ENCODE measurements around the gene CELF2.
"Not testable (repeated sequence)": the region's sequence is repeated elsewhere in the genome, so short reads cannot be mapped to it uniquely, and the experiment has no call there.

The CELF2 gene

GRCh38 chr10:11178606-11179515 lies 161.2 kb downstream of the CELF2 start:
- no peak for TF ChIP-seq CTCF (IDR thresholded peaks at IDR 0.05; ENCODE audit: low read depth, low read length, missing control alignments)
- in situ Hi-C loops (cut with HindIII; ENCODE audit: low sequenced_read_pairs): no loop called here
- no peak for DNase-seq (ENCODE audit: low read depth)
- no peak overlapping the region for H3K4me3 ChIP-seq (ENCODE audit: low read depth, low read length)

DNA sequence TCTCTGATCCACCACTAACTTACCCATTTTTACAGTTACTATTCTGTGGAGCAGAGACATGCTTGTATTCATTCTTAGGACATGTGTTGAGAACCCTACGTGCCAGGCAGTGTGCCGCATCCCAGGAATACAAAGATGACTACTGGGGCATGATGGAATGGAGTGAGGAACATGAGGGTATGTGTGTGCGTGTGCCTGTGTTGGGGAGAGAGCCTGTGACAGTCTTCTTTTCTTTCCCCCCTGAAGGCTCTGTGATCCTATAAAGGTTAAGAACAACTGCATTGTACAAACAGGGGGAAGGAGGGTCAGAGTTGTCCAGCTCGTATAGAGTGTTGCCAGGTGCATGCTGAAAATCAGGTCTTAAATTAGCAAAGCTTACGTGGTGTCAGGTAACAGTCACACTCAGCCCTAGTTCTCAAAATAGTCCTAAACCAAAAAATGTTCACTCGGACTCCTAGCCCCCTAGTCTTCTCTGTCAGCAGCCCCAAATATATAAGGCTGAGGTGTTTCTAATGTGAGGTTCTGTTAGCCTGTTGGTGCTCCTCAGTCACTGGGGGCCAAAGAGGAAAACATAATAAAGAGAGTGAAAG lies 161.9 kb downstream of the CELF2 start:
- no peak for DNase-seq (ENCODE audit: low read depth)
- no peak for TF ChIP-seq CTCF (IDR thresholded peaks at IDR 0.05; ENCODE audit: low read depth, low read length, missing control alignments)
- no peak overlapping the region for H3K4me3 ChIP-seq (ENCODE audit: low read depth, low read length)
- in situ Hi-C loops (cut with HindIII; ENCODE audit: low sequenced_read_pairs): no loop called here

DNA sequence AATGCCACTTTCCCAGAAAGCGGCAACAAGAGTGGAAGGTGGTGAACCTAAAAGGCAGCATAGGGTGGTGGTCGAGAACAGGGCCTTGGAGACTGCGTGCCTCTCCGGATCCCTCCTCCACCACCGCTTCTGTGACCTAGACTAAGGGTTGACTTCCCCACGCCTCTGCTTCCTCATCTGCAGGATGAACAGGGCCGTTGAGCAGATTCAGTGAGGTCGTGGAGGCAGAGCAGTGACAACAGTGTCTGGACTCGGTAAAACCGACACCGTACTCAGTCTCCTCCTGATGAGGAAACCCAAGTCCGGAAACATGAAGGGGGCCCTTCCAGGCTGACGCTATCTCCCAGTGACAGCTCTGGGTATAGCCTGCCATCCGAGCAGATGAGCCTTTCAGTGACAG lies 162.6 kb downstream of the CELF2 start:
- in situ Hi-C loops (cut with HindIII; ENCODE audit: low sequenced_read_pairs): no loop called here
- no peak for TF ChIP-seq CTCF (IDR thresholded peaks at IDR 0.05; ENCODE audit: low read depth, low read length, missing control alignments)
- H3K4me3 ChIP-seq (ENCODE audit: low read depth, low read length): no peak overlapping the region
- DNase-seq (ENCODE audit: low read depth): no peak

DNA sequence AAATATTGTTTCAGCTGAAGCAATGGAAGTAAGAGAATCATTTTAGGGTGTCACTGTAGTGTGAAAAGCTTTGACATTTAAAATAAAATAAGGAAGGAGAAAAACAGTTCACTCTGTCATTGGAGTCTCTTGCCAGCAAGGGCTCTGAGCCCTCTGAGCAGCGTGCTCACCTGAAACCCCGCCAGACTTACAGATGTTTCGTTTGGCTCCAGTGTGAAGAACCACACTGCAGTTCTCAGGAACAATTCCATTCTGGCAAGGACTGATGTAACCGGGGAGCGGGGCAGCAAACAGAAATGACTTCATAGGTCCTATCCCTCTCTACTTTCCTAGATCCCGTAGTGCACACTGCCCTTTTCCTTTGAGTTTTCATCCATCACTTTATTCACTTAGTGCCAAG lies 164.3 kb downstream of the CELF2 start:
- no peak for TF ChIP-seq CTCF (IDR thresholded peaks at IDR 0.05; ENCODE audit: low read depth, low read length, missing control alignments)
- H3K4me3 ChIP-seq (ENCODE audit: low read depth, low read length): no peak overlapping the region
- in situ Hi-C loops (cut with HindIII; ENCODE audit: low sequenced_read_pairs): no loop called here
- DNase-seq (ENCODE audit: low read depth): peak; percentile 5

DNA sequence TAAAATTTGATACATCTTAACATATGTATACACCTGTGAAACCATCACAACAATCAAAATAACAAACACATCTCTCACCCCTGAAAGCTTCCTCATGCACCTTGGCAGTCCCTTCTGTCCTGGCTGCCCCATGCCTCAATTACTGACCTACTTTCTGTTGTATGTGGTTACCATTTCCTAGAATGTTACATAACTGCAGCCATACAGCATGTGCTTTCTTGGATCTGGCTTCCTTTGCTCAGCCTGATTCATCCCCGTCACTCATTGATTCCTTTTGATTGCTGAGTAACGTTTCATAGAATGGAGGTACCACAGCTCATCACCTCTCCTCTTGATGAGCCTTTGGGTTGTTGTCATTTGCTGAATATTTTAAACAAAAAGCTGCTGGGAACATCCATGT lies 165.3 kb downstream of the CELF2 start:
- in situ Hi-C loops (cut with HindIII; ENCODE audit: low sequenced_read_pairs): no loop called here
- DNase-seq (ENCODE audit: low read depth): no peak
- no peak overlapping the region for H3K4me3 ChIP-seq (ENCODE audit: low read depth, low read length)
- TF ChIP-seq CTCF (IDR thresholded peaks at IDR 0.05; ENCODE audit: low read depth, low read length, missing control alignments): no peak

DNA sequence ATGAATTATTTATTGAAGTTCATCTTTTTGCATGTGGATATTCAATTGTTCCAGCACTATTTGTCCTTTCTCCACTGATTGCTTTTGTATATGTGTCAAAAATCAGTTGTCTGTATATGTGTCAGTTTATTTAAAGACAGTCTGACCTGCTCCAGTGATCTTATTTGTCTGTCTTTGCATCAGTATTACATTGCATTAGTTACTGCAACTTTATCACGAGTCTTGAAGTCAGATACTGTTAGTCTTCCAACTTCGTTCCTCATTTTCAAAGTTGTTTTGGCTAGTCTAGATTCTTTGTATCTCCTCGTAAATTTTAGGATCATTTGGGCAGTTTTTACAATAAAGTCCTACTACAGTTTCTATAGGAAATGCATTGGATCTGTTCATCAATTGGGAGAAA lies 166.4 kb downstream of the CELF2 start:
- no peak for DNase-seq (ENCODE audit: low read depth)
- in situ Hi-C loops (cut with HindIII; ENCODE audit: low sequenced_read_pairs): no loop called here
- TF ChIP-seq CTCF (IDR thresholded peaks at IDR 0.05; ENCODE audit: low read depth, low read length, missing control alignments): no peak
- no peak overlapping the region for H3K4me3 ChIP-seq (ENCODE audit: low read depth, low read length)

DNA sequence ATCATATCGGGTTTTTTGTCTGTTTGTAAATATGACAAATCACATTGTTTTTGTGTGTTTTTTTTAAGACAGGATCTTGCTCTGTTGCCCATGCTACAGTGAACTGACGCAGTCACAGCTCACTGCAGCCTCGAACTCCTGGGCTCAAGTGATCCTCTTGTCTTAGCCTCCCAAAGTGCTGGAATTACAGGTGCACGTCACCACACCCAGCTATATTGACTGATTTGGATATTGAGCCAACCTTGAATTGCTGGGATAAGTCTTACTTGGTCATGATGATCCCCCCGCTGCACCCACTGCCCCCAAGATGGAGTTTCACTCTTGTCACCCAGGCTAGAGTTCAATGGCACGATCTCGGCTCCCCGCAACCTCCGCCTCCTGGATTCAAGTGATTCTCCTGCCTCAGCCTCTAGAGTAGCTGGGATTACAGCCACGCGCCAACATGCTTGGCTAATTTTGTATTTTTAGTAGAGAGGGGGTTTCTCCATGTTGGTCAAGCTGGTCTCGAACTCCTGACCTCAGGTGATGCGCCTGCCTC lies 167.5 kb downstream of the CELF2 start:
- H3K4me3 ChIP-seq (ENCODE audit: low read depth, low read length); DNase-seq (ENCODE audit: low read depth); in situ Hi-C loops (cut with HindIII; ENCODE audit: low sequenced_read_pairs): not testable (repeated sequence)
